Liver (tissue), 9 donors: ENCODE data around the gene MPPE1. TPM values are rescaled to one million over a fixed set of nuclear protein-coding genes. Genes with fewer than 3 reads are reported as not detected.
A peak's percentile ranks its signal among the peaks of the same experiment; 100 is the strongest.
"Not testable (repeated sequence)": the region's sequence is repeated elsewhere in the genome, so short reads cannot be mapped to it uniquely, and the experiment has no call there.

ENCODE experiments used
- DNase-seq: peaks from one replicate; pipeline ENCODE4 v3.0.0-alpha.2; 2017; ENCODE audit warnings: low spot score
- H3K27ac ChIP-seq, 2 donors: one replicate each; pipeline ENCODE4 v1.7.0; 2013; ENCODE audit warnings: inconsistent platforms in 2 of 2, low read length in 2 of 2, control low read depth in 1 of 2, low read depth in 1 of 2, mild to moderate bottlenecking in 1 of 2
- H3K27me3 ChIP-seq, 4 donors: one replicate each; pipeline versions ENCODE4 v1.6.1 to v1.7.0; 2013; ENCODE audit warnings: low read length in 3 of 4, inconsistent platforms in 1 of 4, mild to moderate bottlenecking in 1 of 4, moderate library complexity in 1 of 4; ENCODE audit not compliant: control insufficient read depth in 4 of 4, insufficient read depth in 4 of 4
- H3K36me3 ChIP-seq, 4 donors: one replicate each; pipeline versions ENCODE4 v1.6.1 to v1.7.0; 2013; ENCODE audit warnings: low read length in 3 of 4, mild to moderate bottlenecking in 3 of 4, low read depth in 1 of 4, moderate library complexity in 1 of 4; ENCODE audit not compliant: control insufficient read depth in 4 of 4, insufficient read depth in 3 of 4
- H3K4me1 ChIP-seq, 4 donors: one replicate each; pipeline versions ENCODE4 v1.6.1 to v1.7.0; 2013; ENCODE audit warnings: low read length in 3 of 4, mild to moderate bottlenecking in 3 of 4, moderate library complexity in 1 of 4; ENCODE audit not compliant: control insufficient read depth in 4 of 4, insufficient read depth in 4 of 4
- H3K4me3 ChIP-seq, 3 donors: one replicate each; pipeline versions ENCODE4 v1.6.1 to v1.7.0; 2013; ENCODE audit warnings: low read length in 3 of 3, control low read depth in 1 of 3, low read depth in 1 of 3, mild to moderate bottlenecking in 1 of 3
- H3K9ac ChIP-seq, 2 donors: one replicate each; pipeline ENCODE4 v1.7.0; 2013; ENCODE audit warnings: low read length in 2 of 2, mild to moderate bottlenecking in 2 of 2, moderate library complexity in 2 of 2, control low read depth in 1 of 2, low read depth in 1 of 2
- H3K9me3 ChIP-seq, 4 donors: one replicate each; pipeline versions ENCODE4 v1.6.1 to v1.7.0; 2013; ENCODE audit warnings: low read length in 3 of 4; ENCODE audit not compliant: control insufficient read depth in 4 of 4
- GABPA ChIP-seq, 2 donors: IDR thresholded peaks in 1 of 2; conservative IDR thresholded peaks in 1 of 2; 2 replicates each; pipeline ENCODE4 v1.6.1; 2016; ENCODE audit warnings: antibody characterized with exemption in 2 of 2, mild to moderate bottlenecking in 1 of 2, moderate library complexity in 1 of 2
- HNF4A ChIP-seq, 2 donors: conservative IDR thresholded peaks; 2 replicates each; pipeline ENCODE4 v1.6.1; 2016; ENCODE audit warnings: antibody characterized with exemption in 2 of 2, mild to moderate bottlenecking in 2 of 2
- HNF4G ChIP-seq: IDR thresholded peaks from 2 replicates; pipeline ENCODE4 v1.6.1; 2016; ENCODE audit warnings: antibody characterized with exemption
- RAD21 ChIP-seq, 2 donors: IDR thresholded peaks; 2 replicates each; pipeline ENCODE4 v1.6.1; 2016; ENCODE audit warnings: antibody characterized with exemption in 2 of 2, mild to moderate bottlenecking in 2 of 2
- RXRA ChIP-seq, 2 donors: IDR thresholded peaks; 2 replicates each; pipeline ENCODE4 v1.6.1; 2017 to 2018; ENCODE audit warnings: antibody characterized with exemption in 2 of 2, mild to moderate bottlenecking in 1 of 2
- SP1 ChIP-seq: IDR thresholded peaks from 2 replicates; pipeline ENCODE4 v1.6.1; 2018; ENCODE audit warnings: antibody characterized with exemption, mild to moderate bottlenecking
- YY1 ChIP-seq: IDR thresholded peaks from 2 replicates; pipeline ENCODE4 v1.6.1; 2016; ENCODE audit warnings: antibody characterized with exemption, mild to moderate bottlenecking
- WGBS: extraction: QIAGEN DNeasy Blood & Tissue Kit; methylation state at CpG from one replicate; pipeline ENCODE4 v1.1.7; 2013; 5-methylcytosine and 5-hydroxymethylcytosine counted together
- polyA plus RNA-seq, 2 donors: library from polyadenylated mRNA; stranded (reverse) in 1 of 2; unstranded in 1 of 2; fragments of 200-250 nt in 1 of 2; fragments of >200 nt in 1 of 2; fragmentation: Nextera tagmentation in 1 of 2; extraction: Ambion mirVana in 1 of 2; gene quantifications; one replicate each; pipeline versions ENCODE4 v1.2.1 to v1.2.3, GENCODE V29; 2013 to 2015
- total RNA-seq, 2 donors: library from RNA; depleted of rRNA; stranded (reverse); fragments of >200 nt; gene quantifications; one replicate each; pipeline ENCODE4 v1.2.3, GENCODE V29; 2014
- TF ChIP-seq, protein P1 (sequence below): fragments of 150-350 bp; IDR thresholded peaks from 2 replicates; pipeline ENCODE4 v1.5.1; 2017; ENCODE audit warnings: improper control_type of control experiment, low read depth, low read length; ENCODE audit not compliant: missing input control
- TF ChIP-seq, protein P2 (sequence below): IDR thresholded peaks from 2 replicates; pipeline ENCODE4 v1.6.1; 2016; ENCODE audit warnings: antibody characterized with exemption, mild to moderate bottlenecking
- donor health status: healthy.
- donor health status: healthy.
- donor health status: healthy.
- donor health status: healthy.
- donor health status: healthy.

Gene MPPE1
- total and polyA plus RNA-seq, 4 donors = 9.8 to 31.6 (median 26.1) TPM

DNA sequence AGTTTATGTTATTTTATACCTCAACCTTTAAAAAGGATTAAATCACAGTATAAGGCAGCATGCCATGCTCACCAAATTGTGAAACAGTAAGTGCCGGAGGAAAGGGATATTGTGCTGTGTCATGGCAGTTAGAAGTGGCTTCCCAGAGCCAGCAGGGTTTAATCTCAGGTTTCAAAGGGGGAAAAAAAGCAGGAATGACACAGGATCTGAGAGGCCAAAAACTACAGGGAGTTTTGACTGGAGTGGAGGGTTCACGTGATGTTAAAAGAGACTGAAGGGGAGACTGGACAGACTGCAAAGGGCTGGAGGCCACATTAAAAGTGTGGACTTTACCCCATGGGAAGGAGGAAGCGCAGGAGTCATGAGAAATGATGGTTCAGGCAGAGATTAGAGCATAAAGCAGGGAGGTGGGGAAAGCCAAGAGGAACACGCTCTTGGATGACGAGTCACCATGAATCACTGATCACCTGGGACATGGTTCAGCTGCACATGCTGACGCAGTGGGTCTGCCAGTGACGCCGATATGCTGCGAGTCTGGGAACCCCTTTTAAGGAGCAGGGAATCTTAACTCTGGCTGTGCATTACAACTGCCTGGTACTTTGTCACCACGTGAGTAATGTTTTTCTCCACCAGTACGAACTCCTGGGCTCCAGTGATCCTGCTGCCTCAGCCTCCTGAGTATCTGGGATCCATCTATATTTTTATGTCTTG, 50.8 kb downstream of the MPPE1 start:
- Histone ChIP-seq H3K4me1 (peaks cover 3 to 17% (median 14%) of the 10 kb centered on the region in 4 donors), H3K27ac (no peak overlapping the region), H3K9ac (no peak overlapping the region), H3K27me3 (no peaks in the 10 kb centered on the region), H3K4me3 (no peak overlapping the region), H3K9me3 (no peaks in the 10 kb centered on the region), H3K36me3 (no peaks in the 10 kb centered on the region)
- no peak for DNase-seq
- 68% methylated on average over 11 of the region's 11 CpGs for WGBS
- TF ChIP-seq HNF4A (conservative IDR thresholded peaks at IDR 0.05) (peak in 1 of 2 donors; percentile 79), HNF4G (peak; percentile 79), SP1 (peak; percentile 73), YY1 (no peak), RAD21 (IDR thresholded peaks at IDR 0.05) (no peak), RXRA (IDR thresholded peaks at IDR 0.05) (peak in 1 of 2 donors; percentile 6), GABPA (IDR thresholded peaks at IDR 0.05 in 1 of 2, conservative IDR thresholded peaks at IDR 0.05 in 1 of 2) (no peak)
- TF ChIP-seq, protein P1, sequence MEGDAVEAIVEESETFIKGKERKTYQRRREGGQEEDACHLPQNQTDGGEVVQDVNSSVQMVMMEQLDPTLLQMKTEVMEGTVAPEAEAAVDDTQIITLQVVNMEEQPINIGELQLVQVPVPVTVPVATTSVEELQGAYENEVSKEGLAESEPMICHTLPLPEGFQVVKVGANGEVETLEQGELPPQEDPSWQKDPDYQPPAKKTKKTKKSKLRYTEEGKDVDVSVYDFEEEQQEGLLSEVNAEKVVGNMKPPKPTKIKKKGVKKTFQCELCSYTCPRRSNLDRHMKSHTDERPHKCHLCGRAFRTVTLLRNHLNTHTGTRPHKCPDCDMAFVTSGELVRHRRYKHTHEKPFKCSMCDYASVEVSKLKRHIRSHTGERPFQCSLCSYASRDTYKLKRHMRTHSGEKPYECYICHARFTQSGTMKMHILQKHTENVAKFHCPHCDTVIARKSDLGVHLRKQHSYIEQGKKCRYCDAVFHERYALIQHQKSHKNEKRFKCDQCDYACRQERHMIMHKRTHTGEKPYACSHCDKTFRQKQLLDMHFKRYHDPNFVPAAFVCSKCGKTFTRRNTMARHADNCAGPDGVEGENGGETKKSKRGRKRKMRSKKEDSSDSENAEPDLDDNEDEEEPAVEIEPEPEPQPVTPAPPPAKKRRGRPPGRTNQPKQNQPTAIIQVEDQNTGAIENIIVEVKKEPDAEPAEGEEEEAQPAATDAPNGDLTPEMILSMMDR = no peak
- TF ChIP-seq, protein P2, sequence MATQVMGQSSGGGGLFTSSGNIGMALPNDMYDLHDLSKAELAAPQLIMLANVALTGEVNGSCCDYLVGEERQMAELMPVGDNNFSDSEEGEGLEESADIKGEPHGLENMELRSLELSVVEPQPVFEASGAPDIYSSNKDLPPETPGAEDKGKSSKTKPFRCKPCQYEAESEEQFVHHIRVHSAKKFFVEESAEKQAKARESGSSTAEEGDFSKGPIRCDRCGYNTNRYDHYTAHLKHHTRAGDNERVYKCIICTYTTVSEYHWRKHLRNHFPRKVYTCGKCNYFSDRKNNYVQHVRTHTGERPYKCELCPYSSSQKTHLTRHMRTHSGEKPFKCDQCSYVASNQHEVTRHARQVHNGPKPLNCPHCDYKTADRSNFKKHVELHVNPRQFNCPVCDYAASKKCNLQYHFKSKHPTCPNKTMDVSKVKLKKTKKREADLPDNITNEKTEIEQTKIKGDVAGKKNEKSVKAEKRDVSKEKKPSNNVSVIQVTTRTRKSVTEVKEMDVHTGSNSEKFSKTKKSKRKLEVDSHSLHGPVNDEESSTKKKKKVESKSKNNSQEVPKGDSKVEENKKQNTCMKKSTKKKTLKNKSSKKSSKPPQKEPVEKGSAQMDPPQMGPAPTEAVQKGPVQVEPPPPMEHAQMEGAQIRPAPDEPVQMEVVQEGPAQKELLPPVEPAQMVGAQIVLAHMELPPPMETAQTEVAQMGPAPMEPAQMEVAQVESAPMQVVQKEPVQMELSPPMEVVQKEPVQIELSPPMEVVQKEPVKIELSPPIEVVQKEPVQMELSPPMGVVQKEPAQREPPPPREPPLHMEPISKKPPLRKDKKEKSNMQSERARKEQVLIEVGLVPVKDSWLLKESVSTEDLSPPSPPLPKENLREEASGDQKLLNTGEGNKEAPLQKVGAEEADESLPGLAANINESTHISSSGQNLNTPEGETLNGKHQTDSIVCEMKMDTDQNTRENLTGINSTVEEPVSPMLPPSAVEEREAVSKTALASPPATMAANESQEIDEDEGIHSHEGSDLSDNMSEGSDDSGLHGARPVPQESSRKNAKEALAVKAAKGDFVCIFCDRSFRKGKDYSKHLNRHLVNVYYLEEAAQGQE = no peak

DNA sequence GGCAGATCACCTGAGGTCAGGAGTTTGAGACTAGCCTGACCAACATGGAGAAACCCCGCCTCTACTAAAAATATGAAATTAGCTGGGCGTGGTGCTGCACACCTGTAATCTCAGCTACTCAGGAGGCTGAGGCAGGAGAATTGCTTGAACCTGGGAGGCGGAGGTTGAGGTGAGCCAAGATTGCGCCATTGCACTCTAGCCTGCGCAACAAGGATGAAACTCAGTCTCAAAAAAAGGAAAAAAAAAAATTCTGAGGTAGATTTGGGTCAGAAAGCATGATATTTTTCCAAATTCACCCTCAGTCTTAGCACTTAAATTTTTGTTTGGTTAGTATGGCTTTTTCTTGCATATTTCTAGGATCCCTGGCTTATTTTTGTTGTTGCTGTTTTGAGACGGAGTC, 53.6 kb downstream of the MPPE1 start:
- not testable (repeated sequence) for H3K27me3 ChIP-seq, H3K9me3 ChIP-seq, H3K27ac ChIP-seq, H3K9ac ChIP-seq, DNase-seq, H3K4me3 ChIP-seq, H3K36me3 ChIP-seq
- peaks cover 3 to 32% (median 22%) of the 10 kb centered on the region in 4 donors for H3K4me1 ChIP-seq
- 95% methylated on average over 6 of the region's 6 CpGs for WGBS

DNA sequence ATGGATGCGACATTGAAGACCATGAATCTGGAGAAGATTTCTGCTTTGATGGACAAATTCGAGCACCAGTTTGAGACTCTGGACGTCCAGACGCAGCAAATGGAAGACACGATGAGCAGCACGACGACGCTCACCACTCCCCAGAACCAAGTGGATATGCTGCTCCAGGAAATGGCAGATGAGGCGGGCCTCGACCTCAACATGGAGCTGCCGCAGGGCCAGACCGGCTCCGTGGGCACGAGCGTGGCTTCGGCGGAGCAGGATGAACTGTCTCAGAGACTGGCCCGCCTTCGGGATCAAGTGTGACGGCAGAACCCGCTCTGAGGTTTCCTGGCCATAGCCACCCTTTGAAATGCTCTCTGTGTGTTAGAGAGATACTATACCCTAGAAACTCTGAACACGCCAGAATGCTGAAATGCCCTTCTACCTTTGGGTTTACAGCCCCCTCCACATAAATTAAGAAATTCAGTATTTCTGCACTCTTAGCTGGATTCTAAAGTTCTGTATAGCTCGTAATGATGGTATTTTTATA, 56.2 kb downstream of the MPPE1 start:
- DNase-seq = peak; percentile 57

More for the DNA sequence above, 56.2 kb downstream of the MPPE1 start:
- H3K36me3 ChIP-seq = no peaks in the 10 kb centered on the region
- H3K9ac ChIP-seq = peak overlapping the region; percentile 81 to 86
- under 1% methylated on average over 23 of the region's 23 CpGs for WGBS
- H3K4me1 ChIP-seq = peaks cover 3 to 32% (median 22%) of the 10 kb centered on the region in 4 donors
- TF ChIP-seq YY1 = peak; percentile 23
- TF ChIP-seq HNF4G = no peak
- no peaks in the 10 kb centered on the region for H3K27me3 ChIP-seq
- H3K4me3 ChIP-seq = peak overlapping the region; percentile 73 to 95 (median 94)
- H3K27ac ChIP-seq = peak overlapping the region; percentile 91 to 95
- no peaks in the 10 kb centered on the region for H3K9me3 ChIP-seq
